ENCODE data around the gene CALHM3.

GRCh38 chr10:103502849-103503660 lies 24.0 kb upstream of the CALHM3 start:
- TF ChIP-seq CTCF (conservative IDR thresholded peaks at IDR 0.05; ENCODE audit: low read depth, low read length) (no peak), EZH2phosphoT487 (IDR thresholded peaks at IDR 0.05; ENCODE audit: borderline replicate concordance, low read length) (no peak), EZH2 (IDR thresholded peaks at IDR 0.05; ENCODE audit: low read length, unreplicated experiment) (no peak)

All from PC-3 (cell line).